A549 (cell line): ENCODE measurements around the gene LHX2. TPM values are rescaled to one million over a fixed set of nuclear protein-coding genes. Genes with fewer than 3 reads are reported as not detected.

Source experiments
- ATAC-seq, 2 experiments: fragments of 200-7000 bp in 1 of 2; fragments of >200 bp in 1 of 2; cut with Nextera tagmentation in 1 of 2; cut with Tn5 transposase in 1 of 2; 3 replicates each; pipeline versions ENCODE4 v1.8.0 to v1.9.1; 2018 to 2020; ENCODE audit warnings: mild to moderate bottlenecking in 1 of 2, moderate library complexity in 1 of 2
- CTCF ChIA-PET: fragments of 300-600 bp; sonication (Branson Sonifier 250); formaldehyde crosslinking; extraction: SDS; loops from one replicate; lab custom pipeline; 2021; ENCODE audit warnings: antibody characterized with exemption, inconsistent platforms; lab: Yijun Ruan, JAX
- POLR2A ChIA-PET: fragments of 350-600 bp; formaldehyde crosslinking; extraction: SDS; loops from one replicate; lab custom pipeline; 2021; ENCODE audit warnings: antibody characterized with exemption, inconsistent platforms; lab: Yijun Ruan, JAX
- DNase-seq, 2 experiments: peaks; one replicate each; pipeline versions ENCODE4 v3.0.0 to v3.0.0-alpha.2; 2011 to 2016; ENCODE audit warnings: low read depth in 1 of 2, low spot score in 1 of 2
- FAIRE-seq: peaks from 2 replicates; lab custom pipeline; 2011; peaks lifted over from hg19 to GRCh38; lab: Jason Lieb, UNC
- H3K27ac ChIP-seq, 2 experiments: fragments of >200 bp; sonication (Bioruptor Twin); formaldehyde crosslinking; 3 replicates each; pipeline ENCODE4 v1.5.1; 2016 to 2017
- H3K4me1 ChIP-seq: fragments of >200 bp; sonication (Bioruptor Twin); formaldehyde crosslinking; 3 replicates; pipeline ENCODE4 v1.6.1; 2016
- H3K4me2 ChIP-seq: fragments of >200 bp; sonication (Bioruptor Twin); formaldehyde crosslinking; 3 replicates; pipeline ENCODE4 v1.6.1; 2016
- H3K4me3 ChIP-seq: fragments of >200 bp; sonication (Bioruptor Twin); formaldehyde crosslinking; 3 replicates; pipeline ENCODE4 v1.5.1; 2016
- H3K9me3 ChIP-seq: fragments of >200 bp; sonication (Bioruptor Twin); formaldehyde crosslinking; 3 replicates; pipeline ENCODE4 v1.6.1; 2016
- CBX2 ChIP-seq: fragments of 200-600 bp; sonication (generic); IDR thresholded peaks from 2 replicates; pipeline ENCODE4 v1.6.1; 2016; ENCODE audit warnings: low read depth, mild to moderate bottlenecking, borderline replicate concordance
- CHD2 ChIP-seq: fragments of 150-350 bp; IDR thresholded peaks from 2 replicates; pipeline ENCODE4 v1.6.1; 2014; ENCODE audit warnings: low read length; ENCODE audit not compliant: partially characterized antibody
- EHF ChIP-seq: fragments of 250-450 bp; sonication (Bioruptor Pico); IDR thresholded peaks from 2 replicates; pipeline ENCODE4 v1.5.0; 2020; ENCODE audit warnings: mild to moderate bottlenecking
- HMGXB4 ChIP-seq: fragments of 250-450 bp; sonication (Bioruptor Pico); IDR thresholded peaks from 2 replicates; pipeline ENCODE4 v1.5.0; 2021; ENCODE audit warnings: mild to moderate bottlenecking, moderate library complexity, borderline replicate concordance
- HOXB13 ChIP-seq: fragments of 250-450 bp; sonication (Bioruptor Pico); IDR thresholded peaks from 2 replicates; pipeline ENCODE4 v1.5.0; 2020; ENCODE audit warnings: low read depth, mild to moderate bottlenecking, moderate library complexity
- HOXB5 ChIP-seq: fragments of 250-450 bp; sonication (Bioruptor Pico); IDR thresholded peaks from 2 replicates; pipeline ENCODE4 v1.5.0; 2020; ENCODE audit warnings: mild to moderate bottlenecking, moderate library complexity
- KDM1A ChIP-seq: fragments of 200-600 bp; sonication (generic); IDR thresholded peaks from 2 replicates; pipeline ENCODE4 v1.6.1; 2016; ENCODE audit warnings: low read depth, mild to moderate bottlenecking
- KDM5A ChIP-seq: fragments of 200-600 bp; sonication (generic); IDR thresholded peaks from 2 replicates; pipeline ENCODE4 v1.6.1; 2016; ENCODE audit warnings: antibody characterized with exemption, mild to moderate bottlenecking
- MAZ ChIP-seq: fragments of 150-350 bp; IDR thresholded peaks from 2 replicates; pipeline ENCODE4 v1.6.1; 2014; ENCODE audit warnings: antibody characterized with exemption, low read depth, low read length, borderline replicate concordance
- MYC ChIP-seq: IDR thresholded peaks from 2 replicates; pipeline ENCODE4 v1.6.1; 2012; ENCODE audit warnings: mild to moderate bottlenecking, inconsistent platforms, low read length, improper control_type of control experiment, borderline replicate concordance
- POLR2A ChIP-seq: IDR thresholded peaks from 2 replicates; pipeline ENCODE4 v1.6.1; 2012; ENCODE audit warnings: mild to moderate bottlenecking, low read length
- RAD21 ChIP-seq, 2 experiments: fragments of >200 bp in 1 of 2; sonication (Bioruptor Twin) in 1 of 2; formaldehyde crosslinking in 1 of 2; IDR thresholded peaks in 1 of 2; conservative IDR thresholded peaks in 1 of 2; 2 replicates in 1 of 2; 3 replicates in 1 of 2; pipeline ENCODE4 v1.6.1; 2012 to 2018; ENCODE audit warnings: inconsistent platforms in 1 of 2
- RCOR1 ChIP-seq: fragments of 150-350 bp; IDR thresholded peaks from 2 replicates; pipeline ENCODE4 v1.6.1; 2014; ENCODE audit warnings: antibody characterized with exemption, low read length, low read depth
- SMC3 ChIP-seq: fragments of >200 bp; sonication (Bioruptor Twin); formaldehyde crosslinking; IDR thresholded peaks from 3 replicates; pipeline ENCODE4 v1.6.1; 2018; ENCODE audit warnings: inconsistent platforms
- SREBF2 ChIP-seq: fragments of 450-650 bp; IDR thresholded peaks from 2 replicates; pipeline ENCODE4 v1.6.1; 2014; ENCODE audit warnings: mild to moderate bottlenecking, moderate library complexity
- ZNF302 ChIP-seq: fragments of 250-450 bp; sonication (Bioruptor Pico); IDR thresholded peaks from 2 replicates; pipeline ENCODE4 v1.9.0; 2021; ENCODE audit warnings: inconsistent platforms, mild to moderate bottlenecking, moderate library complexity
- WGBS: methylation state at CpG from one replicate; pipeline ENCODE4 v1.1.6; 2017; ENCODE audit errors: missing lambda C conversion rate; 5-methylcytosine and 5-hydroxymethylcytosine counted together
- polyA plus RNA-seq, 4 experiments: library from polyadenylated mRNA; depleted of rRNA in 3 of 4; stranded (reverse); fragments of >200 nt; fragmentation: RNase III in 1 of 4; extraction: RNeasy Plus Mini Kit Qiagen cat#74134 plus additional on column Dnase treatment in 1 of 4; gene quantifications; 2 replicates in 3 of 4; 3 replicates in 1 of 4; pipeline ENCODE4 v1.2.3, GENCODE V29; 2011 to 2017
- TF ChIP-seq, protein P1 (sequence below): IDR thresholded peaks from 2 replicates; pipeline ENCODE4 v1.6.1; 2012; ENCODE audit warnings: low read depth, borderline replicate concordance
- TF ChIP-seq, protein P2 (sequence below): fragments of >200 bp; sonication (Bioruptor Twin); formaldehyde crosslinking; IDR thresholded peaks from 2 replicates; pipeline ENCODE4 v1.6.1; 2016
- TF ChIP-seq, protein P3 (sequence below): fragments of 150-350 bp; IDR thresholded peaks from 2 replicates; pipeline ENCODE4 v1.6.1; 2014; ENCODE audit warnings: low read depth, mild to moderate bottlenecking, low read length
- TF ChIP-seq, protein P4 (sequence below): fragments of >200 bp; sonication (Bioruptor Twin); formaldehyde crosslinking; IDR thresholded peaks from 3 replicates; pipeline ENCODE4 v1.6.1; 2016

The LHX2 gene
- polyA plus RNA-seq, 2 of the 4 experiments (the other 2 are of a cell fraction), result 2.4 to 4.4 TPM

GRCh38 chr9:124001866-124002525 is 9.6 kb upstream of the LHX2 start:
- ATAC-seq, result no peak
- H3K4me3 ChIP-seq, result no peak overlapping the region
- FAIRE-seq, result no peak
- no peak for DNase-seq
- no peaks in the 10 kb centered on the region for H3K9me3 ChIP-seq
- ChIA-PET CTCF (no interaction called here), POLR2A (no interaction called here)
- H3K27ac ChIP-seq, result no peak overlapping the region
- H3K4me1 ChIP-seq, result no peaks in the 10 kb centered on the region
- no peak overlapping the region for H3K4me2 ChIP-seq
- TF ChIP-seq, protein P1, sequence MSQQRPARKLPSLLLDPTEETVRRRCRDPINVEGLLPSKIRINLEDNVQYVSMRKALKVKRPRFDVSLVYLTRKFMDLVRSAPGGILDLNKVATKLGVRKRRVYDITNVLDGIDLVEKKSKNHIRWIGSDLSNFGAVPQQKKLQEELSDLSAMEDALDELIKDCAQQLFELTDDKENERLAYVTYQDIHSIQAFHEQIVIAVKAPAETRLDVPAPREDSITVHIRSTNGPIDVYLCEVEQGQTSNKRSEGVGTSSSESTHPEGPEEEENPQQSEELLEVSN, result no peak
- TF ChIP-seq CHD2, result no peak
- 4% methylated on average over 5 of the region's 5 CpGs for WGBS

- ATAC-seq (no peak), DNase-seq (no peak), FAIRE-seq (no peak)
- POLR2A ChIA-PET, result no interaction called here
- CTCF ChIA-PET, result interaction anchor here (0.6 to 2.7 kb wide), 5 partner anchors 9 to 460 kb away, joined by 3 to 12 read pairs (median 3); no protein-coding TSS in a partner anchor
- H3K4me3 ChIP-seq, result no peak overlapping the region
- no peak overlapping the region for H3K4me2 ChIP-seq
- 8% methylated on average over 4 of the region's 4 CpGs for WGBS
- TF ChIP-seq SMC3, result no peak
- TF ChIP-seq KDM1A, result no peak
- TF ChIP-seq HOXB5, result no peak
- no peak for TF ChIP-seq RCOR1
- TF ChIP-seq KDM5A, result no peak
- TF ChIP-seq ZNF302 (CRISPR knock-in tag), result no peak
- TF ChIP-seq, protein P2, sequence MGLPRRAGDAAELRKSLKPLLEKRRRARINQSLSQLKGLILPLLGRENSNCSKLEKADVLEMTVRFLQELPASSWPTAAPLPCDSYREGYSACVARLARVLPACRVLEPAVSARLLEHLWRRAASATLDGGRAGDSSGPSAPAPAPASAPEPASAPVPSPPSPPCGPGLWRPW, result no peak
- TF ChIP-seq HOXB13 (CRISPR knock-in tag), result no peak
- no peak for TF ChIP-seq RAD21 (conservative IDR thresholded peaks at IDR 0.05 in 1 of 2, IDR thresholded peaks at IDR 0.05 in 1 of 2)
- TF ChIP-seq MAZ, result no peak
- TF ChIP-seq HMGXB4, result no peak
- TF ChIP-seq, protein P3, sequence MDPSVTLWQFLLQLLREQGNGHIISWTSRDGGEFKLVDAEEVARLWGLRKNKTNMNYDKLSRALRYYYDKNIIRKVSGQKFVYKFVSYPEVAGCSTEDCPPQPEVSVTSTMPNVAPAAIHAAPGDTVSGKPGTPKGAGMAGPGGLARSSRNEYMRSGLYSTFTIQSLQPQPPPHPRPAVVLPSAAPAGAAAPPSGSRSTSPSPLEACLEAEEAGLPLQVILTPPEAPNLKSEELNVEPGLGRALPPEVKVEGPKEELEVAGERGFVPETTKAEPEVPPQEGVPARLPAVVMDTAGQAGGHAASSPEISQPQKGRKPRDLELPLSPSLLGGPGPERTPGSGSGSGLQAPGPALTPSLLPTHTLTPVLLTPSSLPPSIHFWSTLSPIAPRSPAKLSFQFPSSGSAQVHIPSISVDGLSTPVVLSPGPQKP, result no peak
- TF ChIP-seq SREBF2, result no peak
- TF ChIP-seq POLR2A, result no peak
- TF ChIP-seq CBX2, result no peak
- no peak for TF ChIP-seq CHD2
- TF ChIP-seq MYC, result no peak
- TF ChIP-seq, protein P4, sequence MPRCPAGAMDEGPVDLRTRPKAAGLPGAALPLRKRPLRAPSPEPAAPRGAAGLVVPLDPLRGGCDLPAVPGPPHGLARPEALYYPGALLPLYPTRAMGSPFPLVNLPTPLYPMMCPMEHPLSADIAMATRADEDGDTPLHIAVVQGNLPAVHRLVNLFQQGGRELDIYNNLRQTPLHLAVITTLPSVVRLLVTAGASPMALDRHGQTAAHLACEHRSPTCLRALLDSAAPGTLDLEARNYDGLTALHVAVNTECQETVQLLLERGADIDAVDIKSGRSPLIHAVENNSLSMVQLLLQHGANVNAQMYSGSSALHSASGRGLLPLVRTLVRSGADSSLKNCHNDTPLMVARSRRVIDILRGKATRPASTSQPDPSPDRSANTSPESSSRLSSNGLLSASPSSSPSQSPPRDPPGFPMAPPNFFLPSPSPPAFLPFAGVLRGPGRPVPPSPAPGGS, result no peak
- TF ChIP-seq, protein P1, result no peak
- no peak for TF ChIP-seq EHF (CRISPR knock-in tag)
- H3K27ac ChIP-seq, result no peak overlapping the region
- H3K9me3 ChIP-seq, result no peaks in the 10 kb centered on the region
- H3K4me1 ChIP-seq, result peaks cover 4% of the 10 kb centered on the region; the same call in 1 of the 3 replicates
These were observed 7.8 kb upstream of the LHX2 start for GRCh38 chr9:124003636-124004349.
